A549 (cell line): Measurements from ENCODE around the gene AQP2. TPM values are rescaled to one million over a fixed set of nuclear protein-coding genes. Genes with fewer than 3 reads are reported as not detected.

Source experiments
- ATAC-seq, 2 experiments: fragments of 200-7000 bp in 1 of 2; fragments of >200 bp in 1 of 2; cut with Nextera tagmentation in 1 of 2; cut with Tn5 transposase in 1 of 2; 3 replicates each; pipeline versions ENCODE4 v1.8.0 to v1.9.1; 2018 to 2020; ENCODE audit warnings: mild to moderate bottlenecking in 1 of 2, moderate library complexity in 1 of 2
- CTCF ChIA-PET: fragments of 300-600 bp; sonication (Branson Sonifier 250); formaldehyde crosslinking; extraction: SDS; loops from one replicate; lab custom pipeline; 2021; ENCODE audit warnings: antibody characterized with exemption, inconsistent platforms; lab: Yijun Ruan, JAX
- POLR2A ChIA-PET: fragments of 350-600 bp; formaldehyde crosslinking; extraction: SDS; loops from one replicate; lab custom pipeline; 2021; ENCODE audit warnings: antibody characterized with exemption, inconsistent platforms; lab: Yijun Ruan, JAX
- DNase-seq, 2 experiments: peaks; one replicate each; pipeline versions ENCODE4 v3.0.0 to v3.0.0-alpha.2; 2011 to 2016; ENCODE audit warnings: low read depth in 1 of 2, low spot score in 1 of 2
- FAIRE-seq: peaks from 2 replicates; lab custom pipeline; 2011; peaks lifted over from hg19 to GRCh38; lab: Jason Lieb, UNC
- H3K27ac ChIP-seq, 2 experiments: fragments of >200 bp; sonication (Bioruptor Twin); formaldehyde crosslinking; 3 replicates each; pipeline ENCODE4 v1.5.1; 2016 to 2017
- H3K4me1 ChIP-seq: fragments of >200 bp; sonication (Bioruptor Twin); formaldehyde crosslinking; 3 replicates; pipeline ENCODE4 v1.6.1; 2016
- H3K4me2 ChIP-seq: fragments of >200 bp; sonication (Bioruptor Twin); formaldehyde crosslinking; 3 replicates; pipeline ENCODE4 v1.6.1; 2016
- H3K4me3 ChIP-seq: fragments of >200 bp; sonication (Bioruptor Twin); formaldehyde crosslinking; 3 replicates; pipeline ENCODE4 v1.5.1; 2016
- H3K9me3 ChIP-seq: fragments of >200 bp; sonication (Bioruptor Twin); formaldehyde crosslinking; 3 replicates; pipeline ENCODE4 v1.6.1; 2016
- BCL3 ChIP-seq: fragments of >200 bp; sonication (Bioruptor Twin); formaldehyde crosslinking; IDR thresholded peaks from 3 replicates; pipeline ENCODE4 v1.6.1; 2016
- CBX8 ChIP-seq: fragments of 200-600 bp; sonication (generic); IDR thresholded peaks from 2 replicates; pipeline ENCODE4 v1.6.1; 2016
- CHD4 ChIP-seq: fragments of 200-600 bp; sonication (generic); IDR thresholded peaks from 2 replicates; pipeline ENCODE4 v1.6.1; 2016; ENCODE audit warnings: antibody characterized with exemption, mild to moderate bottlenecking, borderline replicate concordance
- EHF ChIP-seq: fragments of 250-450 bp; sonication (Bioruptor Pico); IDR thresholded peaks from 2 replicates; pipeline ENCODE4 v1.5.0; 2020; ENCODE audit warnings: mild to moderate bottlenecking
- FOSB ChIP-seq: fragments of 250-450 bp; sonication (Bioruptor Pico); IDR thresholded peaks from 2 replicates; pipeline ENCODE4 v1.5.0; 2020; ENCODE audit warnings: mild to moderate bottlenecking, moderate library complexity
- GATA3 ChIP-seq: IDR thresholded peaks from 2 replicates; pipeline ENCODE4 v1.6.1; 2012; ENCODE audit warnings: borderline replicate concordance
- HDAC2 ChIP-seq: fragments of 200-600 bp; sonication (generic); IDR thresholded peaks from 2 replicates; pipeline ENCODE4 v1.6.1; 2016
- KDM1A ChIP-seq: fragments of 200-600 bp; sonication (generic); IDR thresholded peaks from 2 replicates; pipeline ENCODE4 v1.6.1; 2016; ENCODE audit warnings: low read depth, mild to moderate bottlenecking
- KDM5A ChIP-seq: fragments of 200-600 bp; sonication (generic); IDR thresholded peaks from 2 replicates; pipeline ENCODE4 v1.6.1; 2016; ENCODE audit warnings: antibody characterized with exemption, mild to moderate bottlenecking
- MAZ ChIP-seq: fragments of 150-350 bp; IDR thresholded peaks from 2 replicates; pipeline ENCODE4 v1.6.1; 2014; ENCODE audit warnings: antibody characterized with exemption, low read depth, low read length, borderline replicate concordance
- NPAS2 ChIP-seq: fragments of 250-450 bp; sonication (Bioruptor Pico); IDR thresholded peaks from 2 replicates; pipeline ENCODE4 v1.8.0; 2022; ENCODE audit warnings: mild to moderate bottlenecking, moderate library complexity, borderline replicate concordance
- NR3C1 ChIP-seq: fragments of >200 bp; sonication (Bioruptor Twin); formaldehyde crosslinking; IDR thresholded peaks from 3 replicates; pipeline ENCODE4 v1.6.1; 2017
- POLR2A ChIP-seq: IDR thresholded peaks from 2 replicates; pipeline ENCODE4 v1.6.1; 2012; ENCODE audit warnings: mild to moderate bottlenecking, low read length
- RFX5 ChIP-seq: fragments of 450-650 bp; IDR thresholded peaks from 2 replicates; pipeline ENCODE4 v1.7.1; 2014; ENCODE audit warnings: antibody characterized with exemption, mild to moderate bottlenecking, moderate library complexity
- RNF2 ChIP-seq: fragments of 200-600 bp; sonication (generic); IDR thresholded peaks from 2 replicates; pipeline ENCODE4 v1.6.1; 2016; ENCODE audit warnings: low read depth, mild to moderate bottlenecking, antibody characterized with exemption, moderate library complexity, borderline replicate concordance
- ZNF302 ChIP-seq: fragments of 250-450 bp; sonication (Bioruptor Pico); IDR thresholded peaks from 2 replicates; pipeline ENCODE4 v1.9.0; 2021; ENCODE audit warnings: inconsistent platforms, mild to moderate bottlenecking, moderate library complexity
- ZSCAN20 ChIP-seq: fragments of 250-450 bp; sonication (Bioruptor Pico); IDR thresholded peaks from 2 replicates; pipeline ENCODE4 v1.8.0; 2022; ENCODE audit warnings: mild to moderate bottlenecking, moderate library complexity
- WGBS: methylation state at CpG from one replicate; pipeline ENCODE4 v1.1.6; 2017; ENCODE audit errors: missing lambda C conversion rate; 5-methylcytosine and 5-hydroxymethylcytosine counted together
- polyA plus RNA-seq, 4 experiments: library from polyadenylated mRNA; depleted of rRNA in 3 of 4; stranded (reverse); fragments of >200 nt; fragmentation: RNase III in 1 of 4; extraction: RNeasy Plus Mini Kit Qiagen cat#74134 plus additional on column Dnase treatment in 1 of 4; gene quantifications; 2 replicates in 3 of 4; 3 replicates in 1 of 4; pipeline ENCODE4 v1.2.3, GENCODE V29; 2011 to 2017

Gene AQP2
- polyA plus RNA-seq, 2 of the 4 experiments (the other 2 are of a cell fraction), result not detected

- ChIA-PET POLR2A (no interaction called here), CTCF (interaction anchor here (2.7 to 4.3 kb wide), 2 partner anchors 25 to 53 kb away, joined by 8 to 15 read pairs; no protein-coding TSS in a partner anchor)
- H3K4me1 ChIP-seq, result no peaks in the 10 kb centered on the region
- H3K9me3 ChIP-seq, result no peaks in the 10 kb centered on the region
- no peak overlapping the region for H3K27ac ChIP-seq
- no peak overlapping the region for H3K4me2 ChIP-seq
- ATAC-seq (no peak; a peak in 1 of 6 replicates), DNase-seq (no peak), FAIRE-seq (no peak)
- no peak for TF ChIP-seq ZSCAN20
- no peak for TF ChIP-seq NPAS2 (CRISPR knock-in tag)
- TF ChIP-seq GATA3, result no peak
- no peak for TF ChIP-seq EHF
- no peak for TF ChIP-seq CHD4
- no peak for TF ChIP-seq HDAC2
- 65% methylated on average over 12 of the region's 12 CpGs for WGBS
- no peak overlapping the region for H3K4me3 ChIP-seq
Observed at GRCh38 chr12:49920241-49920914, 30.2 kb upstream of the AQP2 start.

- Histone ChIP-seq H3K9me3 (no peaks in the 10 kb centered on the region), H3K27ac (no peak overlapping the region), H3K4me3 (no peak overlapping the region), H3K4me1 (no peaks in the 10 kb centered on the region), H3K4me2 (no peak overlapping the region)
- ChIA-PET POLR2A (no interaction called here), CTCF (interaction anchor here (2.7 to 4.3 kb wide), 2 partner anchors 25 to 54 kb away, joined by 8 to 15 read pairs; no protein-coding TSS in a partner anchor)
- TF ChIP-seq ZNF302, result no peak
- TF ChIP-seq RNF2, result no peak
- TF ChIP-seq NR3C1, result no peak
- TF ChIP-seq FOSB (CRISPR knock-in tag), result no peak
- TF ChIP-seq MAZ, result no peak
- TF ChIP-seq BCL3, result no peak
- FAIRE-seq (no peak), ATAC-seq (no peak), DNase-seq (no peak)
- WGBS, result 49% methylated on average over 3 of the region's 3 CpGs
Observed at GRCh38 chr12:49920915-49921286, 29.6 kb upstream of the AQP2 start.

GRCh38 chr12:49921299-49921698, 29.2 kb upstream of the AQP2 start:
- ATAC-seq (no peak), DNase-seq (no peak), FAIRE-seq (no peak)
- WGBS, result 50% methylated on average over 2 of the region's 3 CpGs
- Histone ChIP-seq H3K4me1 (no peaks in the 10 kb centered on the region), H3K4me2 (no peak overlapping the region), H3K27ac (no peak overlapping the region), H3K4me3 (no peak overlapping the region), H3K9me3 (no peaks in the 10 kb centered on the region)
- CTCF ChIA-PET, result interaction anchor here (2.7 to 4.3 kb wide), 2 partner anchors 24 to 54 kb away, joined by 8 to 15 read pairs; no protein-coding TSS in a partner anchor
- POLR2A ChIA-PET, result no interaction called here
- TF ChIP-seq KDM5A (no peak), CBX8 (no peak), RFX5 (no peak)

GRCh38 chr12:49921936-49922335, 28.6 kb upstream of the AQP2 start:
- TF ChIP-seq KDM1A, result no peak
- TF ChIP-seq POLR2A, result no peak
- no peak for TF ChIP-seq EHF
- DNase-seq, result no peak
- no peak for ATAC-seq
- Histone ChIP-seq H3K27ac (no peak overlapping the region), H3K4me1 (no peaks in the 10 kb centered on the region), H3K9me3 (no peaks in the 10 kb centered on the region), H3K4me2 (no peak overlapping the region), H3K4me3 (no peak overlapping the region)
- FAIRE-seq, result no peak
- 53% methylated on average over 6 of the region's 6 CpGs for WGBS
- POLR2A ChIA-PET, result no interaction called here
- CTCF ChIA-PET, result interaction anchor here (4.3 kb wide), 1 partner anchor 24 kb away, joined by 15 read pairs; no protein-coding TSS in a partner anchor
